GM12878 (cell line): ENCODE results near the gene TLL2.

Source experiments
- CREB1 ChIP-seq: IDR thresholded peaks from 2 replicates; pipeline ENCODE4 v1.6.1; 2012; ENCODE audit warnings: low read depth, mild to moderate bottlenecking, inconsistent platforms
- CREM ChIP-seq: IDR thresholded peaks from 2 replicates; pipeline ENCODE4 v1.6.1; 2014; ENCODE audit warnings: antibody characterized with exemption, low read depth
- EP300 ChIP-seq, 2 experiments: fragments of 150-350 bp in 1 of 2; IDR thresholded peaks; 2 replicates each; pipeline ENCODE4 v1.6.1; 2011 to 2012; ENCODE audit warnings: low read depth in 2 of 2, low read length in 2 of 2, borderline replicate concordance in 1 of 2, improper control_type of control experiment in 1 of 2, inconsistent platforms in 1 of 2; ENCODE audit not compliant: control insufficient read depth in 1 of 2
- FOXM1 ChIP-seq: IDR thresholded peaks from 2 replicates; pipeline ENCODE4 v1.6.1; 2012; ENCODE audit warnings: low read depth, mild to moderate bottlenecking, inconsistent platforms, low read length, moderate library complexity
- HDAC2 ChIP-seq: fragments of 200-600 bp; sonication (generic); IDR thresholded peaks from 2 replicates; pipeline ENCODE4 v1.6.1; 2017
- NBN ChIP-seq: fragments of 450-650 bp; IDR thresholded peaks from 2 replicates; pipeline ENCODE4 v1.6.1; 2016
- POLR2A ChIP-seq: IDR thresholded peaks from 2 replicates; pipeline ENCODE4 v1.6.1; 2011; ENCODE audit warnings: low read depth, mild to moderate bottlenecking, low read length
- SIN3A ChIP-seq: IDR thresholded peaks from 2 replicates; pipeline ENCODE4 v1.6.1; 2012; ENCODE audit warnings: low read depth, low read length, improper control_type of control experiment
- SMAD1 ChIP-seq: fragments of 450-650 bp; IDR thresholded peaks from 2 replicates; pipeline ENCODE4 v1.6.1; 2018; ENCODE audit warnings: mild to moderate bottlenecking, low read depth; ENCODE audit not compliant: partially characterized antibody
- TCF7 ChIP-seq: IDR thresholded peaks from 2 replicates; pipeline ENCODE4 v1.6.1; 2014; ENCODE audit warnings: antibody characterized with exemption, borderline replicate concordance
- YY1 ChIP-seq: IDR thresholded peaks from 2 replicates; pipeline ENCODE4 v1.6.1; 2011; ENCODE audit warnings: low read depth, mild to moderate bottlenecking, low read length
- TF ChIP-seq, protein P1 (sequence below), 3 experiments: IDR thresholded peaks in 2 of 3; conservative IDR thresholded peaks in 1 of 3; 2 replicates each; pipeline ENCODE4 v1.5.1; 2011; ENCODE audit warnings: low read depth in 3 of 3, low read length in 3 of 3, mild to moderate bottlenecking in 3 of 3, control low read depth in 2 of 3, moderate library complexity in 2 of 3, inconsistent platforms in 1 of 3, mixed read lengths in 1 of 3; ENCODE audit not compliant: control insufficient read depth in 2 of 3, insufficient read depth in 1 of 3; ENCODE audit errors: extremely low read depth in 1 of 3
- TF ChIP-seq, protein P2 (sequence below): IDR thresholded peaks from 2 replicates; pipeline ENCODE4 v1.6.1; 2012; ENCODE audit warnings: low read length, inconsistent platforms
- TF ChIP-seq, protein P3 (sequence below): fragments of 450-650 bp; IDR thresholded peaks from 2 replicates; pipeline ENCODE4 v1.6.1; 2014; ENCODE audit warnings: mild to moderate bottlenecking

DNA sequence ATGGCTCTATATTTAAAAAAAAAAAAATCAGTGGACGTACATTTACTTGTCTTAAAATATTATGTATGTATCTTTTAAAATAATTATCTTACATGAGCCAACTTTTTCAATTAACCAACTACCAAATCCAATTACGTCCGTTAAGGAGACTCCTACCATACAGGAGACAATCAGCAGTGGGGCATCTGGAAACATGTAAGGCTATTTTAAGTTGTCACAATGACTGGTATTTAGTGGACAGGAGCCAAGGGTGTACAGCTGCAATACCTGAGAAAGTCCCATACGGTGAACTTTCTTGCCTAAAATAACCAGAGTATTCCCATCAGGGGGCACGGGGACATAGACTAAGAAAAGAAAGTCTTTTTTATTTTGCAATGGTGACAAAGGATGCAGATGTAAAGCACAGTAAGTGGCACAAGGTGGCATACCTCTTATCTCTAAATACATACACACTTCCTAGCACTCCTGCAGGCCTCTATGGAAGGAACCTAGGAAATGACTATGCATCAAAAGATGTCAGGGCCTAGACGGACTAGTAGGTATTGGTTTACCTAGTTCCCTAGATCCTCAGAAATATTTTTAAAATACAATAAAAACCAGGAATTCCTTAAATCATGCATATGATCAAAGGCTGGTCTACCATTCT is 16.0 kb upstream of the TLL2 start:
- TF ChIP-seq FOXM1 (no peak), POLR2A (no peak), CREM (no peak), HDAC2 (no peak), EP300 (IDR thresholded peaks at IDR 0.05; ENCODE audit: borderline replicate concordance in 1 of 2, control insufficient read depth in 1 of 2, low read depth in 2 of 2, low read length in 2 of 2) (no peak), TCF7 (no peak), YY1 (no peak), SIN3A (no peak), NBN (no peak), SMAD1 (no peak), CREB1 (no peak)
- TF ChIP-seq, protein P1, sequence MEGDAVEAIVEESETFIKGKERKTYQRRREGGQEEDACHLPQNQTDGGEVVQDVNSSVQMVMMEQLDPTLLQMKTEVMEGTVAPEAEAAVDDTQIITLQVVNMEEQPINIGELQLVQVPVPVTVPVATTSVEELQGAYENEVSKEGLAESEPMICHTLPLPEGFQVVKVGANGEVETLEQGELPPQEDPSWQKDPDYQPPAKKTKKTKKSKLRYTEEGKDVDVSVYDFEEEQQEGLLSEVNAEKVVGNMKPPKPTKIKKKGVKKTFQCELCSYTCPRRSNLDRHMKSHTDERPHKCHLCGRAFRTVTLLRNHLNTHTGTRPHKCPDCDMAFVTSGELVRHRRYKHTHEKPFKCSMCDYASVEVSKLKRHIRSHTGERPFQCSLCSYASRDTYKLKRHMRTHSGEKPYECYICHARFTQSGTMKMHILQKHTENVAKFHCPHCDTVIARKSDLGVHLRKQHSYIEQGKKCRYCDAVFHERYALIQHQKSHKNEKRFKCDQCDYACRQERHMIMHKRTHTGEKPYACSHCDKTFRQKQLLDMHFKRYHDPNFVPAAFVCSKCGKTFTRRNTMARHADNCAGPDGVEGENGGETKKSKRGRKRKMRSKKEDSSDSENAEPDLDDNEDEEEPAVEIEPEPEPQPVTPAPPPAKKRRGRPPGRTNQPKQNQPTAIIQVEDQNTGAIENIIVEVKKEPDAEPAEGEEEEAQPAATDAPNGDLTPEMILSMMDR (IDR thresholded peaks at IDR 0.05 in 2 of 3, conservative IDR thresholded peaks at IDR 0.05 in 1 of 3; ENCODE audit: control insufficient read depth in 2 of 3, extremely low read depth in 1 of 3, insufficient read depth in 1 of 3, low read depth in 3 of 3, low read length in 3 of 3): no peak
- TF ChIP-seq, protein P2, sequence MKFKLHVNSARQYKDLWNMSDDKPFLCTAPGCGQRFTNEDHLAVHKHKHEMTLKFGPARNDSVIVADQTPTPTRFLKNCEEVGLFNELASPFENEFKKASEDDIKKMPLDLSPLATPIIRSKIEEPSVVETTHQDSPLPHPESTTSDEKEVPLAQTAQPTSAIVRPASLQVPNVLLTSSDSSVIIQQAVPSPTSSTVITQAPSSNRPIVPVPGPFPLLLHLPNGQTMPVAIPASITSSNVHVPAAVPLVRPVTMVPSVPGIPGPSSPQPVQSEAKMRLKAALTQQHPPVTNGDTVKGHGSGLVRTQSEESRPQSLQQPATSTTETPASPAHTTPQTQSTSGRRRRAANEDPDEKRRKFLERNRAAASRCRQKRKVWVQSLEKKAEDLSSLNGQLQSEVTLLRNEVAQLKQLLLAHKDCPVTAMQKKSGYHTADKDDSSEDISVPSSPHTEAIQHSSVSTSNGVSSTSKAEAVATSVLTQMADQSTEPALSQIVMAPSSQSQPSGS: no peak
- TF ChIP-seq, protein P3, sequence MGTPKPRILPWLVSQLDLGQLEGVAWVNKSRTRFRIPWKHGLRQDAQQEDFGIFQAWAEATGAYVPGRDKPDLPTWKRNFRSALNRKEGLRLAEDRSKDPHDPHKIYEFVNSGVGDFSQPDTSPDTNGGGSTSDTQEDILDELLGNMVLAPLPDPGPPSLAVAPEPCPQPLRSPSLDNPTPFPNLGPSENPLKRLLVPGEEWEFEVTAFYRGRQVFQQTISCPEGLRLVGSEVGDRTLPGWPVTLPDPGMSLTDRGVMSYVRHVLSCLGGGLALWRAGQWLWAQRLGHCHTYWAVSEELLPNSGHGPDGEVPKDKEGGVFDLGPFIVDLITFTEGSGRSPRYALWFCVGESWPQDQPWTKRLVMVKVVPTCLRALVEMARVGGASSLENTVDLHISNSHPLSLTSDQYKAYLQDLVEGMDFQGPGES: no peak
